Measurements from ENCODE around the gene SIPA1L3. TPM values are rescaled to one million over a fixed set of nuclear protein-coding genes. Genes with fewer than 3 reads are reported as not detected.

SIPA1L3 gene
- total and polyA plus RNA-seq, 9 of the 15 experiments (the other 6 are each of a cell fraction or from before 2014, with no cell fraction given), result 0.01 to 6.1 (median 2.5) TPM

DNA sequence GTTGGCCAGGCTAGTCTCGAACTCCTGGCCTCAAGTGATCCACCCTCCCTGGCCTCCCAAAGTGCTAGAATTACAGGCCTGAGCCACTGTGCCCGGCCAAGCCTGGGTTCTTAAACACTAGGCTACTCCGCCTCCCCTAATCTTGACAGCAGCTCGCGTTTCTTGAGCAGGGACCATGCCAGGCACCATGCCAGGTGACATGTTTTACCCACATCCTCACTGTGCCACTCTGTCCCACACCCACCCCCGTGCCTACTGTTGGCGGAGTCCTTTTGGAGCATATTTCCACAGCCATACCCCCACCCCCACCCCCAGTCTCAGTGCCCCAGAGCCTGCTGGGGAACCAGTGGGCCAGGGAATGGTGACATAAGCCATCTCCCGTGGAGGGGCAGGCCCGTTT, 218.2 kb downstream of the SIPA1L3 start:
- 62% methylated on average over 7 of the region's 9 CpGs for WGBS (ENCODE audit: insufficient coverage, low coverage, missing lambda C conversion rate)
- in situ Hi-C loops (cut with MboI) (no loop called here), intact Hi-C loops (cut with micrococcal nuclease) (no loop called here)
- Histone ChIP-seq H3K79me2 (ENCODE audit: control insufficient read depth, insufficient read depth, low read length) (no peaks in the 10 kb centered on the region), H3K9ac (ENCODE audit: insufficient read depth in 1 of 2, low read depth in 2 of 2, low read length in 2 of 2) (no peak overlapping the region), H3K9me3 (replicated peaks; ENCODE audit: control insufficient read depth, insufficient read depth, low read depth, low read length) (no peaks in the 10 kb centered on the region), H3K27ac (ENCODE audit: extremely low read depth, low read depth, low read length) (no peak overlapping the region), H3K4me1 (replicated peaks in 1 of 2; ENCODE audit: control insufficient read depth in 2 of 2, insufficient read depth in 2 of 2, low read length in 2 of 2) (peaks cover 10 to 16% of the 10 kb centered on the region in 2 experiments; a peak in 4 of 5 replicates), H4K20me1 (replicated peaks; ENCODE audit: control insufficient read depth, insufficient read depth, low read length) (no peaks in the 10 kb centered on the region), H3K4me2 (ENCODE audit: insufficient read depth, low read length) (no peak overlapping the region), H3K9me1 (ENCODE audit: control insufficient read depth, insufficient read depth, low read length) (no peaks in the 10 kb centered on the region), H2AFZ (ENCODE audit: low read depth, low read length) (no peak overlapping the region), H3K27me3 (ENCODE audit: control insufficient read depth in 2 of 2, insufficient read depth in 2 of 2, low read length in 2 of 2) (no peaks in the 10 kb centered on the region), H3K4me3 (no peak overlapping the region), H3K36me3 (ENCODE audit: control insufficient read depth, insufficient read depth, low read length) (no peaks in the 10 kb centered on the region)
- no peak for TF ChIP-seq ZBTB7A (IDR thresholded peaks at IDR 0.05; ENCODE audit: borderline replicate concordance, control insufficient read depth, low read depth, low read length)
- TF ChIP-seq, protein P1, sequence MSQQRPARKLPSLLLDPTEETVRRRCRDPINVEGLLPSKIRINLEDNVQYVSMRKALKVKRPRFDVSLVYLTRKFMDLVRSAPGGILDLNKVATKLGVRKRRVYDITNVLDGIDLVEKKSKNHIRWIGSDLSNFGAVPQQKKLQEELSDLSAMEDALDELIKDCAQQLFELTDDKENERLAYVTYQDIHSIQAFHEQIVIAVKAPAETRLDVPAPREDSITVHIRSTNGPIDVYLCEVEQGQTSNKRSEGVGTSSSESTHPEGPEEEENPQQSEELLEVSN (IDR thresholded peaks at IDR 0.05; ENCODE audit: borderline replicate concordance in 1 of 2, extremely low read depth in 1 of 2, insufficient read depth in 1 of 2, insufficient read length in 1 of 2, low read depth in 1 of 2, low read length in 1 of 2, poor library complexity in 1 of 2, severe bottlenecking in 1 of 2), result no peak
- TF ChIP-seq KAT2B (IDR thresholded peaks at IDR 0.05; ENCODE audit: low read depth, low read length), result no peak
- TF ChIP-seq ZNF24 (IDR thresholded peaks at IDR 0.05), result no peak
- TF ChIP-seq, protein P2, sequence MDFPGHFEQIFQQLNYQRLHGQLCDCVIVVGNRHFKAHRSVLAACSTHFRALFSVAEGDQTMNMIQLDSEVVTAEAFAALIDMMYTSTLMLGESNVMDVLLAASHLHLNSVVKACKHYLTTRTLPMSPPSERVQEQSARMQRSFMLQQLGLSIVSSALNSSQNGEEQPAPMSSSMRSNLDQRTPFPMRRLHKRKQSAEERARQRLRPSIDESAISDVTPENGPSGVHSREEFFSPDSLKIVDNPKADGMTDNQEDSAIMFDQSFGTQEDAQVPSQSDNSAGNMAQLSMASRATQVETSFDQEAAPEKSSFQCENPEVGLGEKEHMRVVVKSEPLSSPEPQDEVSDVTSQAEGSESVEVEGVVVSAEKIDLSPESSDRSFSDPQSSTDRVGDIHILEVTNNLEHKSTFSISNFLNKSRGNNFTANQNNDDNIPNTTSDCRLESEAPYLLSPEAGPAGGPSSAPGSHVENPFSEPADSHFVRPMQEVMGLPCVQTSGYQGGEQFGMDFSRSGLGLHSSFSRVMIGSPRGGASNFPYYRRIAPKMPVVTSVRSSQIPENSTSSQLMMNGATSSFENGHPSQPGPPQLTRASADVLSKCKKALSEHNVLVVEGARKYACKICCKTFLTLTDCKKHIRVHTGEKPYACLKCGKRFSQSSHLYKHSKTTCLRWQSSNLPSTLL (IDR thresholded peaks at IDR 0.05), result no peak
- TF ChIP-seq, protein P3, sequence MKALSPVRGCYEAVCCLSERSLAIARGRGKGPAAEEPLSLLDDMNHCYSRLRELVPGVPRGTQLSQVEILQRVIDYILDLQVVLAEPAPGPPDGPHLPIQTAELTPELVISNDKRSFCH (CRISPR knock-in tag; IDR thresholded peaks at IDR 0.05), result no peak
- TF ChIP-seq, protein P3 (tag; IDR thresholded peaks at IDR 0.05), result no peak
- TF ChIP-seq DNMT1 (IDR thresholded peaks at IDR 0.05), result no peak
- no peak for TF ChIP-seq TCF7L2 (IDR thresholded peaks at IDR 0.05; ENCODE audit: low read depth, low read length)
- TF ChIP-seq, protein P4, sequence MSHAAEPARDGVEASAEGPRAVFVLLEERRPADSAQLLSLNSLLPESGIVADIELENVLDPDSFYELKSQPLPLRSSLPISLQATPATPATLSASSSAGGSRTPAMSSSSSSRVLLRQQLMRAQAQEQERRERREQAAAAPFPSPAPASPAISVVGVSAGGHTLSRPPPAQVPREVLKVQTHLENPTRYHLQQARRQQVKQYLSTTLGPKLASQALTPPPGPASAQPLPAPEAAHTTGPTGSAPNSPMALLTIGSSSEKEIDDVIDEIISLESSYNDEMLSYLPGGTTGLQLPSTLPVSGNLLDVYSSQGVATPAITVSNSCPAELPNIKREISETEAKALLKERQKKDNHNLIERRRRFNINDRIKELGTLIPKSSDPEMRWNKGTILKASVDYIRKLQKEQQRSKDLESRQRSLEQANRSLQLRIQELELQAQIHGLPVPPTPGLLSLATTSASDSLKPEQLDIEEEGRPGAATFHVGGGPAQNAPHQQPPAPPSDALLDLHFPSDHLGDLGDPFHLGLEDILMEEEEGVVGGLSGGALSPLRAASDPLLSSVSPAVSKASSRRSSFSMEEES (CRISPR knock-in tag; IDR thresholded peaks at IDR 0.05), result no peak
- FAIRE-seq (no peak), ATAC-seq (no peak), DNase-seq (ENCODE audit: extremely low read depth in 1 of 4, low spot score in 3 of 4) (no peak)
- ChIA-PET POLR2A (interaction anchor here (0.7 kb wide), 1 partner anchor 1985 kb away, joined by 3 read pairs; no protein-coding TSS in a partner anchor), CTCF (ENCODE audit: low intra/inter-chr PET ratio) (no interaction called here)
- no TSS peak for BruUV-seq (replicated peaks)

Measured in K562 (cell line).